Inferior parietal cortex (tissue), 1 donor: Measurements from ENCODE around the gene TOMM22.
"Not testable (repeated sequence)": the region's sequence is repeated elsewhere in the genome, so short reads cannot be mapped to it uniquely, and the experiment has no call there.

ENCODE experiments used
- DNase-seq: peaks from one replicate; pipeline ENCODE4 v3.0.0-alpha.2; 2016; ENCODE audit errors: extremely low spot score

Gene TOMM22

DNA sequence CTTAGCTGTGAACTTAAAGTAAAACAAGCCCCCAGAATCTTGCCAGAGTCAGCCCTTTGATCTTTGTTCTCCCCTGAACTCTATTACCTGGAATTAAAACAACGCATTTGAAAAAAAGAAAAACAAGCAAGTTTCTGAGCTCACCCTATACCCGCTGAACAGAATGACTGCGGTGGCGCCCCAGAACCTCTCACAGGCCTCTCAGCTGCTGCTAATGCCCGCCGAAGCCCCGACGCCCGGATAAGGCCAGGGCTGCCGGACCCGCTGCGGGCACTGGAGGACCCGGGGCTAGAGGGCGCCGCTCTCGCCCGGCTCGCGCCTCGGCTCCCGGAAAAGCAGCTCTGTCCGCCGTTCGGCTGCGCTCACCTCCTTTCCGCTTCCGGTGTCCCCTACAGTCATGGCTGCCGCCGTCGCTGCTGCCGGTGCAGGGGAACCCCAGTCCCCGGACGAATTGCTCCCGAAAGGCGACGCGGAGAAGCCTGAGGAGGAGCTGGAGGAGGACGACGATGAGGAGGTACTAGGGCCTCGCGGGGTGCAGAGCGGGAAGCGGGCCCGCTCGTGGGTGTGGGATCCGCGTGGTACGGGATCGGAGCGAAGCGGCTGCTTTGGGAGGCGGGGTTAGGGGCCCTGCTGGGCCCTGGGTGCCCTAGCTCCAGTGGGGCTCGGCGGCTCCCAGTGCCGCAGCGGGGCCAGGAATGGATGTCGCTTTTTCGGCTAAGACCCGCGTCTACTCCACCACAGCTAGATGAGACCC is at the start of gene TOMM22:
TOMM22 (plus strand) TSS at position 376 of the 754 bp plus-strand sequence; CDS start at position 398, 22 bp downstream.
- DNase-seq: peak; percentile 90

DNA sequence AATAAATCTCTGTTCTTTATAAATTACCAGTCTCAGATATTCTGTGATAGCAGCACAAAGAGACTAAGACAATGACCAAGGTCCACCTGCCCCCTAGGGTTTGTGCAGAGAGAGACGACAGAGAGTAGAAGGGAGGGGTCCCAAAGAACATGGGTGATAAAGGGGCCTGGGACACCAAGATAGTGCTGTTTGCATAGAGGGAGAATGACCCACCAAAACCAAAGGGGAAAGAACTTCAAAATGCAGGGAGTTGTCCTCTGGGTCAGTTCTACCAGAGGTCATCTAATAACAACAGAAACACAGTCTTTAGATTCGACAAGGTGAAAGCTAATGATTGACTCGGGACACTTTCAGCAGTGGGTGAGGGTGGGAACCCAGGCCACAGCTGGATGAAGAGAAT is 49.2 kb upstream of the TOMM22 start:
- DNase-seq: no peak

DNA sequence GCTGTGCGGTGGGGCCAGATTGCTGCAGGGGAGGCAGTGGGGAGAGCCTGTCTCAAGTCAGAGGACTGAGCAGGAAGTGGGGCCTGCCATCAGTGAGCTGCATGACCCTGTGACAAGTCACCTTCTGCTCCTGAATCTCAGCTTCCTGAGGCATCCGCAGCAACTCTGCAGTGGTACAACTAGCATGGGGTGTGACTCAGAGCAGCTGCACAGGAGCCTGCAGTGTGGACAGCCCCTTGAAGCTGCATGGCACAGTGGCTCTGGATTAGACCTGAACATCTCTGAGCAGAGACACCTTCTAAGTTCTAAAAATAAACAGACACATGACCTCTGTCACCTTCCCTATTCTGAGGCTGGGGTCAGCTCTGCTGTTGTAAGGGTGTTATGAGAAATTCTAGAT is 43.5 kb upstream of the TOMM22 start:
- no peak for DNase-seq

DNA sequence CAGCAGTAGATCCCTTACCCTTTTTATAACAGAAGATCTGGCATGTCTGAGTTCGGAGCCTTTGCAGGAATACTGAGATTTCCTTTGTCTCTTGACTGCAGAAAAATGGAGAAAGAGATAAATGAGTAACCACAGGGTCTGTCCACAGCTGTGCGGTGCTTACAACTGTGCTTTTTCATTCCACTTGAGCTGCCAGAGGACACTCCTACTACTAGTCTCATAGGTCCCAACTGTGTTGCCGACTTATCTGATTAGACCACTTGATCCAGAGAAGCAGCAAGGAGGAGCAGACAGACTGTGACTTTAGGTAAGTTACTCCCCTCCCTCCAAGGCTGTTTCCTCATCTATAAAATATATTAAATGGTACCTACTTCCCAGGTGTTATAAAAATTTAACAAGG is 43.0 kb upstream of the TOMM22 start:
- DNase-seq: no peak

DNA sequence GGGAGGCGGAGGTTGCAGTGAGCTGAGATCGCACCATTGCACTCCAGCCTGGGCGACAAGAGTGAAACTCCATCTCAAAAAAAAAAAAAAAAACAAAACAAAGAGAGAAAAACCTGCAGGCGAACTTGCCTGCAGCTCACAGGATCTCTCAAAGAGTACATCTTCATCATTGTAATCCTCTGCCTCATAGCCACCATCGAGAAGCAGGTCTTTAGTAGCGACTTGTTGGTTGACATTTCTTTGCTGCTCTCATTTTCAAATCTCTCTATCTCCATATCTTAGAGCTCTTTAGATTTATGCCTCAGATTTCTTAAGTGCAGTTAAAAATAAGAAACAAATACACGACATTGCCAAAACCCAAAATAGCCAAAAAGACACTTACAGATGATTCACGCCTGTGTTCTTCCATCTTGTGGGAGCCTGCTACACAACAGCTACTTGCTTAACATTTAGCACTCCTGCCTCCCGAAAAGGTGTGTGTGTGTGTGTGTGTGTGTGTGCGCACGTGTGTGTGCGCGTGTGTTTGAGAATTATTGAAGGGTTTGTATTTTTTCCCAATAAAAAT is 40.2 kb upstream of the TOMM22 start:
- DNase-seq: peak; percentile 19

DNA sequence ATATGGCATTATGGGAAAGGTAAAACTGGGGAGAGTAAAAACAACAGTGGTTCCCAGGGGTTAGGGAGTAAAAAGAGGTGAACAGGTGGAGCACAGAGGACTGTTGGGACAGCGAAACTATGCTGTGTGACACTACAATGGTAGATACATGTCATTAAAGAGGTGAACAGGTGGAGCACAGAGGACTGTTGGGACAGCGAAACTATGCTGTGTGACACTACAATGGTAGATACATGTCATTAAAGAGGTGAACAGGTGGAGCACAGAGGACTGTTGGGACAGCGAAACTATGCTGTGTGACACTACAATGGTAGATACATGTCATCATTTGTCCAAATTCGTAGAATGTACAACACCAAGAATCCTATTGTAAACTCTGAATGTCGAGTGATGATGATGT is 37.5 kb upstream of the TOMM22 start:
- DNase-seq: not testable (repeated sequence)

DNA sequence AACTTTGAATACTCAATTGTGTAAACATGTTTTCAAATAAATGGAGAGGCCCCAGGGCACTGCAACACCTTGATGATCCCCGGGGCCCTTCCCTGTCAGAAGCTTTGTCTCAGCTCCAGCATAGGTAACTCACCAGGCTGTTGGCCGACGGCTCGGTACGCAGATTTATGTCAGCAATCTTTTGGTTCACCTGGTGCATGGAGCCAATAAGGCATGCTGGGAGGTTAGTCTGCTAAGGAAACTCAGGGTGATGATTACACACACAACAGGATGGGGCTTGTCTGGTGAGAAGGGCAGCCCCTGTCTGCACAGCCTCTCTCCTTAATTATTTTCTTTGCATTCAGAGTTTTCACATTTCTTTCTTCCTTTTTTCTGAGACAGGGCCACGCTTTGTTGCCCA is 36.3 kb upstream of the TOMM22 start:
- DNase-seq: no peak

DNA sequence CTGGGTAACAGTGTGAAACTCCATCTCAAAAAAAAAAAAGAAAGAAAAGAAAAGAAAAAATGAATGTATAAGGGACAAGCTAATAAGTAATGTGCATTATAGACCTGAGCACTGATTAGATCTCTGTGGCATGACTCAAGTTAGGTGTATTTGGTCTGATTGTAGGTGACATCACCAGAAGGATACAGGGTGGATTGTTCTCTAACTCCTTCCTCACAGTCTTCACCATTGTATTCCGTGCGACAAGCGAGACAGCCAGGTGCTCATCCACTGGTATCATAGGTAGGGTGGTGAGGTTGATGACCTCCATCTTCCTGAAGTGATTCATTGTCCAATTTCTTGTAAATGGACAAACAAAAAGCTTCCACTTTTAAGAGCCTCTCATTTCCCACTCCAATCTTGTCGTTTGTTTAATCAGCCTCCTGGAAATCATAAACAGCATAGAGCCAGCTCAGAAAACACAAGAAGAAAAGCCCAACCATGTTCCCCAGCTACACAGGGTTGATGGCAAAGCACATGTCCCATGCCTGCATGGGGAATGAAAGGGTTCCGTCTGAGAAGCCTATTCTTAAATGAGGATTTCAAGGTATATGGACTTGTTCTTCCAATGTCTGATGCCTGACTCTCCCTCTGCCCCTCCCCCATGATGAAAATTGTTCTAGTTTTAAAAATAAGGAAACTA is 31.8 kb upstream of the TOMM22 start:
- no peak for DNase-seq

DNA sequence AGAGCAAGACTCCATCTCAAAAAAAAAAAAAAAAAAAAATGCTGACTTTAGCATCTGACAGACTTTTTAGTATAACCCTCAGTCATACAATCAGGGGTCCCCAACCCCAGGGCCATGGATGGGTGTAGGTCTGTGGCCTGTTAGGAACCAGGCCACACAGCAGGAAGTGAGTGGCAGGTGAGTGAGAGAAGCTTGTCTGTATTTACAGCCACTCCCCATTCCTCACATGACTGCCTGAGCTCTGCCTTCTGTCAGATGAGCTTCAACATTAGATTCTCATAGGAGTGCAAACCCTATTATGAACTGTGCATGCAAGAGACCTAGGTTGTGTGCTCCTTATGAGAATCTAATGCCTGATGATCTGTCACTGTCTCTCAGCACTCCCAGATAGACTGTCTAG is 28.9 kb upstream of the TOMM22 start:
- DNase-seq: no peak

DNA sequence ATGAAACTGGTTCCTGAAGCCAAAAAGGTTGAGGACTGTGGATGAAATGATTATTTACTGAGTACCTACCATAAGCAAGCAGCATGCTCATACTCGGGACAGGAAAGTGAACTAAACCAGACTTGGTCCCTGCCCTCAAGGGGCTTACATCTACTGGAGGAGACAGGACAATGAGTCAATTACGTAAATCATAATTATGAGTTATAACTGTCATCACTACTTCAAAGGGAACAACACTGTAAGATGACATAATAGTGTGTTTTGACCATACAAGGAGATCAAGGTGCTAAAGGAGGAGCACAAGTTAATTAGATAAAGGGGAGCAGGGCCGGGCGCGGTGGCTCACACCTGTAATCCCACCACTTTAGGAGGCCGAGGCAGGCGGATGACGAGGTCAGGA is 28.0 kb upstream of the TOMM22 start:
- DNase-seq: no peak

DNA sequence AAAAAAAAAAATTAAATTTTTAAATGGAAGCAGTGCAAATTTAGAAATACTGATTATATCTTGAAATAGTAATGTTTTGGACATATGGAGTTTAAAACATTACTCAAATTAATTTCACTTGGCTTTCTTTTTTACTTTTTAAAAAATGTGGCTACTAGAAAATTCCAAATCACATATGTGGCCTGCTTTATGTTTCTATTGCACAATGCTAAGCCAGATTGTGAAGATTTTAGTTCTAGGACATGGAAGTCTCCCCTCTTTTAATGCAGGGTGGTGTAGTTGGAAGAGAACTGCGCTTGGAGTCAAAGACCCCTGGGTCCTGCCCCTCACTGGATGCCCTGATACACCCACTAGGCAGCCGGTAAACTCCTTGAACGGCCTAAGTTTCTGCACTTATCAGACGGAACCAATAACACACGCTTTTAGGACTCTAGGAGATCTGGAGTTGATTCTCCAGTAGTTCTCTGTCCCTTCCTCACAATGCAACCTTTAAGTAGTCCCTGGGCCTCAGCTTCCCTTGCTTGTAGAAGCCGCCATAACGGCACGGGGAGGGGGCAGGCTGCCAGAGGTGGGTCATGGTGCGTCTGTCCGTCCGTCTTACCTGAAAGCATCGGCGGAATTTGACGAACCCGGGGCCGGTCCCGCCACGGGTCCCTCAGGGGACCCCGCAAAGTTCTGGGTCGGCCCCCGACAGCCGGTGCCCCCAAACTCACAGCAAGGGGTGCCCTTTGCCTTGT is 26.1 kb upstream of the TOMM22 start:
- DNase-seq: peak; percentile 11

DNA sequence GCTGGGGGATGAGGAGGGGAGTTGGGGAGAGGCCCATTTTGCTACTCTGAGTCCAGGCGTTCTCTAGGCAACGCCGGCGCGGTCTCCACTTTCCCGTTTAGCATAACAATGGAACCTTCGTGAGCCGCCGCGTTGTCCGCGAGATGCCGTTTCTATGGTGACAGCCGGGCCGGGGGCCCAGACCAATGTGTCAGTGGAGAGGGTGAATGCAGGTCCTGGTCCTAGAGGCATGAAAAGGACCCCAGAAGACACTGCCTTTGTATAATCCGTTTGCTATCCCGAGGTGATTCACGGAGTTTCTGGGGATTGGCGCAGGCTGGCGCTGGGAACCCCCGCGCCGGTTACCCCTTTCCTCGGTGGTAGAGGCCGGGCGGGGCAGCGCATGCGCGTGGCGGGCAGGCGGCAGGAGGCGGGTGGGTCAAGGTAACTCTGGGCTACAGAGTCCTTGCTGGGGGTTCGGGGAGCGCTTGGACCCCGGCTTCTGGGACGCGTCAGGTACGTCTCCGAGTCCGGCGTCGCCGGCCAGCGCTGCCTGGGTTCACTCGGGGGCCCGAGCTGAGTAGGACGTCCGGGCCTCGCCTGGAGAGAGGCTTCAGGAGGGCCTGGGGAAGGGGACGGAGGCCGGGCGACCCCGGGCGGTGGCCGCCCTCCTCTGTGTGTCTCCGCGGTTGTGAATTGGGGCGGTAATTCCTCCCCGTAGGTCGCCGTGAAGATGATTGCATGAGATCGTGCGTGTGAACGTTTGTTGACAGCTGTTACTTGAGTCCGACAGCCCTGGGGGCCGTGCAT is 25.3 kb upstream of the TOMM22 start, which contains the start of the genes CBY1 and FAM227A:
CBY1 (plus strand) TSS at position 383 of the 789 bp plus-strand sequence. CDS start 11,417 bp downstream, outside the sequence.
FAM227A (minus strand) TSS at position 137 of the 789 bp plus-strand sequence. CDS start 6,224 bp downstream, outside the sequence.
- peak; percentile 90 for DNase-seq

DNA sequence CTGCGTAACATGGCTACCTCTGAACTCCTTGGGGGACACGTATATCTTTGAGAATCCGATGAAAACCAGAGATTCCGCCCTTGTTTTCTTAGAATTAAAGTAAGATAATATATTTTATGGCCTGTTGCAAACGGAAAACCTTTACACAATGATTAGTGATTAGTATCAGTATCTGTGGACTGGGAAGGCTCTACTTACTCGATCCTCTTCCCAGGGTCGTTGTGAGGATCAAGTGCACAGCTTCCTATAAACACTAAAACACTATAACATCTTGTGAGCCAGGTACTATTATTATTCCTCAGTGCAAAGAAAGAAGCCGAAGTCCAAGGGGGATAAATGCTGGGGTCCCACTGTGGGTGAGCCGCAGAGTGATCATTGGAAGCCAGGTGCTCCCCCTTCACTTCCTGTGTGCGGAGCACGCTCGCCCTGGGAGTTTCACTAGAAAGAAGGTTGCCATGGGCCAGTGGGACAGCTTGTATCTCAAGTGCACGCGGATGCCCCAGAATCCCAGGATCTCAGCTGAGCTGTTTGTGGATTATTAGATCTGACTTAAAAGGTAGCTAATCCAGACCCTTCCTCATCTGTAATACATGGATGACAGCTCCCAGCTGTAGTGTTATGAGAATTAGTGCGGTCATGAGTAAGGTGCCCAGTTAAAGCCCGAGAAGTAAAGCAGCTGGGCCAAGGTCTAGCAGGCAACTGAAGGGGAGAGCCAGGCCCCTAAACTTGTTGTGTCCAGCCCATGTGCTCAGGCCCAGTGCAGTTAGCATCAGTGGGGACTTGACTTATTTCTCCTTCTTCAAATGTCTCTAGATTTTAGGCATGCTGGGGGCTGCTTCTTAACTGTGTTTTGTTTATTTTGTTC is 24.5 kb upstream of the TOMM22 start:
- peak; percentile 48 for DNase-seq

DNA sequence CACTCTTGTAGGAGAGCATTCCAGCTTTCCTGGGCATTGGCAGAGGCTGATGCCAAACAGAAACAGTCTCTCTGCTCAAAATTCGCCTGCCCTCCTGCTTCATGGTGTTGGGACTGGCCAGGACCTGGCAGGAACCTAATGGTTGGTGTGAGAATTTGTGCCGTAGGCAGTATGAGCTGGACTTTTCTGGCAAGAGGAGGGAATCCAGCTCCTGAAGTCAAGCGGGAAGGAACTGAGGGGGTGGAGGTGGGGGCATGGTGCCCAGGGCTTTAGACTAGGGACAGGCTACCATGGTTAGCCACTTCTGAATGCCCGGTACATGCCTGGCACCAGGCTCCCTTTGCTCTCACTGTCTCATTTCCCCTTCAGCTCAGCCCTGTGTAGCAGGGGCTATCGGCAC is 6.9 kb upstream of the TOMM22 start:
- DNase-seq: no peak

DNA sequence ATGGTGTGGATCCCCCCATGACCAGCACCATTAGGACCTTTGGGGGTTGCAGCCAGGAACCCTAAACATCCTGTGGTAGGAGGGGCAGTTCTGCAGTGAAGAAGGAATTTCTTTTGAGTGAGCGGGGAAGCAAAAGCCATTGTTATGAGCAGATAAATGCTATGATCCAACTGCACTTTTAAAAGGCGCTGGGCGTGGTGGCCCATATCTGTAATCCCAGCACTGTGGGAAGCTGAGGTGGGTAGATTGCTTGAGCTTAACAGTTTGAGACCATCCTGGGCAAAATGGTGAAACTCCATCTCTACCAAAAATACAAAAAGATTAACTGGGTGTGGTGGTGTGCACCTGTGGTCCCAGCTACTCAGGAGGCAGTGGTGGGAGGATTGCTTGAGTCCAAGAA is 5.9 kb upstream of the TOMM22 start:
- DNase-seq: no peak

DNA sequence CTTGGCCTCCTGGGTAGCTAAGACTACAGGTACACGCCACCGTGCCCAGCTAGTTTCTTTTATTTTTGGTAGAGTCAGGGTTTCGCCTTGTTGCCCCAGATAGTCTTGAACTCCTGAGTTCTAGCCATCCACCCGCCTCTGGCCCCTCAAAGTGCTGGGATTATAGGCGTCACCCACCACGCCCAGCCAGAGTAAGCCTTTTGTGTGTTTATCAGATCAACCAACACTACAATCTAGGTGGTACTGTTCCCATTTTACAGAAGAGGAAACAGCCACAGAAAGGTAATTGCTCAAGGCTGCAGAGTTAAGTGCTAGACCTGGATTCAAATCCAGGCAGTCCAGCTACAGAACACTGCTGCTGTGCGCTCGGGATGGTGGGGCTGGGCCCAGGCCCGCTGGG is 3.1 kb downstream of the TOMM22 start:
- DNase-seq: no peak

DNA sequence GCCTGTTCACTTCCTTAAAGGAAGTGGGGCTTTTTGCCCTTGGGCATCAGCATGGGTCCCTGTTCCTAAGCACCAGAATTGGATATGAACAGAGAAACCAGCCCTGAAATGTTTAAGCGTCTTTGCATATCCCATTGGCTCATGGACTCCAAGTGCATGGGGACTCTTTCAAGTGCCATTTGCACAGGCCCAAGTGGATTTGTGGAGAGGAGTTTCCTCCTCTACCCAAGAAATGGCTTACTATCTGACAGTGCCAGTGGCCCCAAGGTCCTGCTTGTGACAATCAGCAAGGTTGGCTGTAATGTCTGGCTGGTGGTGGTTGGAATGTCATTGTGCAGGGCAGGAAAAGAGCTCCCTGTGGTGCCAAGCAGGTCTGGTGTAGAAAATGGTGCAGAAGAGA is 4.0 kb downstream of the TOMM22 start:
- DNase-seq: no peak

DNA sequence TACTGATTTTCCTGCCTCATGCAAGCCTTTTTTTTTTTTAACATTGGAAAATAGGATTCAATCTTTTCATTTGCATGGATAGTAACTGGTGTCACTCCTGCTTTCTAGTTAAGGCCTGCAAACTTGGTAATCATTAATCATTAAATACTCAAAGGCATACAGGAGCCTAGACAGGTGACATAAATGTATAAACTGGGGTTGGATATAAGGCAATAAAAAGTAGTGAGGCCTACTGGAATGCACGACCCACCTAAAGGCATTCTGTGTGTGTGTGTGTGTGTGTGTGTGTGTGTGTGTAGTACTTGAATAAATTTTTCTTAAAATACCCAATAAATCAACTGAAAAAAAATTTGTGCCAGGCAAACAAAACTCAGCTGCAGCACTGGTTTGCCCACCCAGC is 7.9 kb downstream of the TOMM22 start:
- no peak for DNase-seq

DNA sequence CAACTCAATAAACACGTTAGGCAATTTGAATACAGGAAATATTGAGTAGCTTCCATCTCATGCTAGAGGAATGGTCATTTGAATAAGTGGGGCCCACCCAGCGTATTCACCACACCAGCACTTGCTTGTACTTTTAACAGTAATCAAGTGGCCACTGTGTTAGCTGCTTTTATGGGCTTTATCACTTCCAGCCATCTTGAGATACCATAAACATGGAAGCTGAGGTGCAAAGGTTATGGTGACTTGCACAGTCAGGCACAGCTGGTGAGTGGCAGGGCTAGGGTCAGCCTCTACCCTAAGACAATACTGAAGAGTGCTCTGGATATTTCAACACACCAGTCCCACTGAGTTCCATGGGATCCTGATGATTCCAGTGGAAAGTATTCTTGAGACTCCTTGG is 12.3 kb downstream of the TOMM22 start:
- no peak for DNase-seq

DNA sequence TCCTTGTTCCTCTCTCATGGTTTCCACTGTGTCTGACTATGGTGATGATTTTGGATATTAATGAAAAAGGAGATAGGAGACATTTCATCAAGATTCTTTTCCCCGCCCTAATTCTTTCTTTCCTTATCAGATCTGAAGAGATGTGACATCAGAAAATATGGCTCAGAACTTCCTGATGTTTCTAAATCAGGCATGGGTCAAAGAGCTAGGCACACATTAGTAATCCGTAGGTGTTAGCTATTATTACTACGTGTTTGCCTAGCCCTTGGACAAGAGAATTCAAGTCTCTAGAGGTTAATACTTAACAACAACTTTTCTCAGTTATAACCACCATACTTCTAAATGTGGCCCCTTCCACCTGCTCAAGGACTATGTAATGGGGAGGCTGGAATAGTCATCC is 13.2 kb downstream of the TOMM22 start:
- DNase-seq: no peak
